ENCODE results near the gene NRXN3.
"Not testable (repeated sequence)": the region's sequence is repeated elsewhere in the genome, so short reads cannot be mapped to it uniquely, and the experiment has no call there.

The NRXN3 gene

GRCh38 chr14:79100578-79100977, 930.4 kb downstream of the NRXN3 start:
- DNase-seq = no peak

- no peak for DNase-seq
These were observed 931.2 kb downstream of the NRXN3 start for GRCh38 chr14:79101388-79101787.

- no peak for DNase-seq
These were observed 933.6 kb downstream of the NRXN3 start for GRCh38 chr14:79103764-79104163.

DNA sequence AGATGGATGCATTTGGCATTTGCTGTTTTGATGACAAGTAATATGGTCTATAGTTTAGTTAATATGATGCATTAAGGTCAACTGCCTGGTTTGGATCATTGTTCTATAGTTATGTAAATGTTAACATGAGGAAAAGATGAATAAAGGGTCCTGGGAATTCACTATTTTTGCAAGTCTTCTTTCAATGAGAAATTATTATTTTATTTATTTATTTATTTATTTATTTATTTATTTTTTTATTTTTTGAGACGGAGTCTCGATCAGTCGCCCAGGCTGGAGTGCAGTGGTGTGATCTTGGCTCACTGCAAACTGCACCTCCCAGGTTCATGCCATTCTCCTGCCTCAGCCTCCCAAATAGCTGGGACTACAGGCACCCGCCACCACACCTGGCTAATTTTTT, 940.4 kb downstream of the NRXN3 start:
- not testable (repeated sequence) for DNase-seq

DNA sequence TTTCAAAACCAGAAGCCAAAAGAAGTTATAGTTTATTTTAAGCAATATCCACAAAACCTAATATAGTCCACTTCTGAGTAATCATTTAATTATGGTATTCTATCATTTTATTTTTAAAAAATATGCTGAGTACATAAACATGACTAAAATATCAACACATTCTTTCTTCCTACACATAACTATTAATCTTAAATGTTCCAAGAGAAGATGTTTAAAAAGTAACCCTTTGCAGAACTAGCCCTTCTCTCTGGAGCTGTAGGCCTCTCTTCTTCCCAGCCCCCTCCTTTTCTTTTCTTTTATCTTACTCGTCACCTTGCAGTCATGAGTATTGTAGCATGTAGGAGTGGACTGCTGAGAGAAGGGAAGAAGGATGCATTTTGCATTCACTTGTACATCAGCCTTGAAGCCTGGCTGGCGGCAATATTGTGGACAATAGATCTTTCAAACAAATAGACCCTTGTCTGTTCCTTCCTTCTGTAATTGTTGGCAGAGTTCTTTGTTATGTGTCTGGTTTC, 941.9 kb downstream of the NRXN3 start:
- DNase-seq = no peak

DNA sequence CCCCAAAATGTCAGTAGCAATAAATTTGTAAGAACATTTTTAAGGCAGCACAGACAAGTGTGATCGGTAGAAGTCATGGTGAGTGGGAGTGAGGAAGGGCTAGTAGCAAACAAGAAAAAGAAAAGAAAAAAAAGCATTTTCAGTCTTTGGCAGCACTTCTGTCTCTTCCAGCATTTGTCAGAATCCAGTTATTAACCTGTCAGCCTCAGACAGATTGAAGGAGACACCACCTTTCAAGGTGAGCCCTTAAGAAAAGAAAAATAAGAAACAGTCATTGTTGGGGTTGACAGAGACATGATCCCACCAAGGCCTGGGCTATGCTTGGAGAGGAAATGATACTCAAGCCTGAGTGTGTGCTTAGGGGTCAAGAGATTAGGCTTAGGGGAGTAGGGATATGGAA, 947.4 kb downstream of the NRXN3 start:
- no peak for DNase-seq

- no peak for DNase-seq
These were observed 948.1 kb downstream of the NRXN3 start for GRCh38 chr14:79118291-79118690.

DNA sequence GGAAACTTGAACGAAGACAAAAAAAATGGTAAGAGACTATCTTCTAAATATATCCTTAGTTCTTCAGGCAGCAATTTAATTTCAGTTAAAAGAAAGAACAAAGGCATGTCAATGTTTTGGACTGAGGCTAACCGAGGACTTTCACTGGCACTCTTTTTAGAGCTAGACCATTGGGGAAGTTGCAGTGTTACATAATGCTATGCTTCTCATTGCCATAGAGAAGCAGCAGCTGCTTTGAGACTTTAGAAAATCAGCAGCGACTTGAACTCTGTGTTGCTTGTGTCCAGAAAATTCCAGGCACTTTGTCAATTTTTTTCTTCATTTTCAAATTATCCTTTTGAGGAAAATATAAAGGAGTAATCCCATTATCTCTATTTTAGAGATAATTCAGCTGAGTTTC, 964.2 kb downstream of the NRXN3 start:
- DNase-seq = no peak

GRCh38 chr14:79136071-79137044, 966.2 kb downstream of the NRXN3 start:
- no peak for DNase-seq

- no peak for DNase-seq
These were observed 966.9 kb downstream of the NRXN3 start for GRCh38 chr14:79137045-79137430.

DNA sequence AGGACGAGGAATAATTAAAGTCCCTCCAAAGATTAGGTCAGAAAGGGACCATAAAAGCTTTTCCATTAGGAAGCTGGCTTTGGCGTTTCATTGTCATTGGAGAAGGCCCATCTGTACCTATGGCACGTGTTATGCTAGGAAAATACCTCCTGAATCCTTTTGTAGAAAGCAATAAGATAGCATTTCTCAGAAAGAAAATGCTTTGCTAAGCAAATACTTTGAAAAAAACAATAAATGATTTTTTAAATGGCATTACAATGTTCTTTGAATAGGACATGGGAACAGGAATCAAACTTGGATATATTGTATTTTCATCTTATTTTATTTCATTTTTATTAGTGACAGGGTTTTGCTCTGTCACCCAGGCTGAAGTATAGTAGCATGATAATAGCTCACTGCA, 967.7 kb downstream of the NRXN3 start:
- no peak for DNase-seq

- DNase-seq = no peak
These were observed 974.7 kb downstream of the NRXN3 start for GRCh38 chr14:79144896-79145295.

GRCh38 chr14:79150226-79150625, 980.1 kb downstream of the NRXN3 start:
- no peak for DNase-seq

DNA sequence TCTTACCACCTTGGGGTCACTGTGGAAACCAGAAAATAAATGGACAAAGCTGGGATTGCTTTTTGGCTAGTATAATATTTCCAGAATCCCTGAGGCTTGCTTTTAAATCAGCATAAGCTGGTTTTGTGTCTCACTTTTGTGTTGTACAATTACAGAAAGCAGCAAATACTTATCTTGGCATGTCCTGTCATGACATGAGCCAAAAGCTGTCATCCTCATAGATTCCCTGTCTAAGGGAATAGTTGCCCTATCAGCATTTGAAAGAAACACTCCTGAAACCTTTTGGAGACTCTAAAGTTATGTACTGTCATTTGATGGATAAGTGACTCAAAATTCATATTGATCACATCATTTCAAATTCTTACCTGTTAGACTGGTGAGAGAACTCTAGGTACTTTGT, 987.2 kb downstream of the NRXN3 start:
- DNase-seq = no peak

- DNase-seq = peak; percentile 23
These were observed 991.4 kb downstream of the NRXN3 start for GRCh38 chr14:79161571-79161970.

DNA sequence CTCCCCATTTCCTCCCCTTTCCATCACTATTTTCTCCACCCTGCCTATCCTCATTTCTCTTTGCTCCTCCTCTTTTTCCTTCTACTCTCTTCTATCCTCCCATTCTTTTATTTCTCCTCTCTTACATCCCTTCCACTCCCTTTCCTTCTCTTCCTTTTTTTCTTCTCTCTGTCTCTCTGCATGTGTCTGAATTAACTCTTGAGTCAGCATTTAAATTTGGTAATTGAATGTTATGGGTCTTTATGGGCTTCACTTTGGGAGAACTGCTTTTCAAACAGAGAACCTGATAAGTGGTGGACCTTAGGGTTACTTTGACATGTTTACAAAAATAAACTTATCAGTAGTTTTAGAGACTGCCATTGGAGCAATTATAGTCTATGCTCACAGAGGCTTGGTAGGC, 992.7 kb downstream of the NRXN3 start:
- no peak for DNase-seq

DNA sequence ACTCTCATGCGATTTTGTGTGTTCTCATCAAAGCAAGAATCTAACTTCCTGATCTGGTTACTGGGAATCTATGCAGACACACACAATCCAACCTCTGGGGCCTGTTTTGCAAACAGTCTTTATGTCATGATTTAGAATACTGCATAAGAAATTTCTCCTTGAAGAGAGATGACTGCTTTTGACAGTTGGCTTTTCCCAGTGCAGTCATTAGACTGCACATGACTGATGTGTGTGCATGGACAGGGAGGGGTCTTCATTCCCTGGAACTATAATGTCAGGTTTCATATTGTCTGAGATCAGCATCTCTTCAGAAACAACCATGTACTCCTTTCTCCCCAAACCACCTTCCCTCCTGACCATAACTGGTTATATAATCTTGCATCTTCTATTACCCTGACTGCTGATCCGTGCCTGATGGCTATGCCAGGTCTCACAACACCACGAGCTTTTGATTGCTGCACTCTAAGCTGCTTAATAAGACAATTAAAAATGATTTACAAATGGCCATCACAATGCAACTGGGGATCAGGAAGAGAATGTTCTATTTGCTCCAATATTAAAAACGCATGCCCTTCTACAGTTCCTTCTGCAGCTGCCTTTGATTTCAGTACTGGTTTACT, 995.4 kb downstream of the NRXN3 start:
- DNase-seq = no peak

DNA sequence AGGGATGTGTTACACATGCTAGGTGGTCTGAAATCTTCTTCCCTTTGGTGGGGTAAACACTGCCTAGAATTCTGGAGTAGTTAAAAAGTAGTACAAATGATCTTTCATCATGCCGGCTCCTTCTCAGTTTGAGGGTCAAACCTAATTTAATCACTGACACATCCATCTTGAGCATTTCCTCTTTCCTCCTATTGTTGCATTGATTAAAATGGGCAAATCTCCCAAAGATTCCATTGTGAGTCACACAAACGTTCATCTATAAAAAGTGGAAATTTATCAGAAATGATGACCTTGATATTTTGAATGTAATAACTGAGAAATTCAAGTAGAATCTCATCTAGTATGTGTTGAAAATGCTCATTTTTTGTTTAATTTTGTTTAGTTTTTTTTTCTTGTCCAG, 996.0 kb downstream of the NRXN3 start:
- no peak for DNase-seq

GRCh38 chr14:79167957-79168356, 997.8 kb downstream of the NRXN3 start:
- no peak for DNase-seq

GRCh38 chr14:79175671-79176070, 1005.5 kb downstream of the NRXN3 start:
- DNase-seq = no peak

- no peak for DNase-seq
These were observed 1006.9 kb downstream of the NRXN3 start for GRCh38 chr14:79177106-79177505.

- DNase-seq = no peak
These were observed 1008.5 kb downstream of the NRXN3 start for GRCh38 chr14:79178719-79179118.

DNA sequence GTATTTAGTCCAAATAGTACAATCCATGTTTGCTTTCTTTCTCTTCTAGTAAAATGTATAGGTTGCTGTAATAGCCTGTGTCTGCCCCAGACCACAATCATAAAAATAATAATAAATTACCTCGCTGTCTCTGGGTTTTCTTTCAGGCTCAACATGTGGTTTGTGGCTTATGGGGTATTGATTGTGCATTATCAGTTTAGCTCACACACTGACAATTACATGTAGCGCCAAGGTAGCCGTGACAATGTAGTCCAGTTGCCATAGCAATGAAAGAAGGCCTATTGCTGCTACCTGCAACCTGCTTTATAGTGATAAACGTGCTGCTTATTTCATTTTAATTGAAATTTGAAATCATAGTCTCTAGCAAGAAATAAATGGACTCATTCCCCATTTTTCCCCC, 1009.8 kb downstream of the NRXN3 start:
- no peak for DNase-seq

GRCh38 chr14:79180656-79181055, 1010.5 kb downstream of the NRXN3 start:
- no peak for DNase-seq

All from stimulated activated CD8-positive, alpha-beta memory T cell treated with anti-CD3 and anti-CD28 coated beads, Interleukin-4, amount 100 ng/mL, for 48 hours (primary cell).